Keratinocyte (primary cell): ENCODE measurements around the gene JSRP1.

ENCODE experiments used
- EZH2 ChIP-seq: IDR thresholded peaks from one replicate; pipeline ENCODE4 v1.6.1; 2012; ENCODE audit warnings: inconsistent platforms, mild to moderate bottlenecking, low read length, moderate library complexity
- TF ChIP-seq, protein P1 (sequence below), 3 experiments: IDR thresholded peaks in 1 of 3; conservative IDR thresholded peaks in 1 of 3; optimal IDR thresholded peaks in 1 of 3; 2 replicates in 2 of 3; 3 replicates in 1 of 3; pipeline versions ENCODE3 to v1.5.1; 2011; ENCODE audit warnings: low read length in 3 of 3, mild to moderate bottlenecking in 3 of 3, moderate library complexity in 2 of 3, control low read depth in 1 of 3, inconsistent platforms in 1 of 3; ENCODE audit not compliant: insufficient read depth in 2 of 3; ENCODE audit errors: extremely low read depth in 1 of 3

DNA sequence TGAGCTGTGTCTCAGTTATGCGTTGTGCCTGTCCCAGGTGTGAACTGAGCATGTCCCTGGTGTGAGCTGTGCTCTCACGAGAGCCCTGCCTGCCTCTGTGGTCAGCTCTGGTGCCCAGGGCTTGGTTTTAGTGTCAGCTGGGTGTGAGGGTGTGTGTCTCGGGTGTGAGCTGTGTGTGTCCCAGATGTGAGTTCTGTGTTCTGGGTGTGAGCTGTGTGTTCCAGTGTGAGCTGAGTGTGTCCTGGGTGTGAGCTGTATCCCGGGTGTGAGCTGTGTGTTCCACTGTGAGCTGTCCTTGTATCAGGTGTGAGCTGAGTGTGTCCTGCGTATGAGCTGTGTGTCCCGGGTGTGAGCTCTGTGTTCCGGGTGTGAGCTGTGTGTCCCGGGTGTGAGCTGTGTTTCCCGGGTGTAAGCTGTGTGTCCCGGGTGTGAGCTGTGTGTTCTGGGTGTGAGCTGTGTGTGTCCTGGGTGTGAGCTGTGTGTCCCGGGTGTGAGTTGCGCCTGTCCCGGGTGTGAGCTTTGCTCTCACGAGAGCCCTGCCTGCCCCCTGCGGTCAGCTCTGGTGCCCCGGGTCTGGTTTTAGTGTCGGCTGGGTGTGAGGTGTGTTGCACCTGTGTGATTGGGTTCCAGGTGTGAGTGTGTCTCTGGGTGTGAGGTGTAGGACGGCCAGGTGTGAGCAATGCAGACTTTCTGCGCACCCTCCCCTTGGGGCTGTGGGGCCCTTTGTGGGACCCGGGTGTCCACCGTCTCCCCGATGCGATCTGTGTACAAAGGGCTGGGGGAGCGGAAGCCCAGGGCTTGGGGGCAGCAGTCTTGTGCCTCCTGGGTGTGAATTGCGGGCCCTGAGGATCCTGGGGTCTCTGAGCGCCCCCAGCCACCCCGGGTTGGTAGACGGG, 32.8 kb upstream of the JSRP1 start:
- TF ChIP-seq, protein P1, sequence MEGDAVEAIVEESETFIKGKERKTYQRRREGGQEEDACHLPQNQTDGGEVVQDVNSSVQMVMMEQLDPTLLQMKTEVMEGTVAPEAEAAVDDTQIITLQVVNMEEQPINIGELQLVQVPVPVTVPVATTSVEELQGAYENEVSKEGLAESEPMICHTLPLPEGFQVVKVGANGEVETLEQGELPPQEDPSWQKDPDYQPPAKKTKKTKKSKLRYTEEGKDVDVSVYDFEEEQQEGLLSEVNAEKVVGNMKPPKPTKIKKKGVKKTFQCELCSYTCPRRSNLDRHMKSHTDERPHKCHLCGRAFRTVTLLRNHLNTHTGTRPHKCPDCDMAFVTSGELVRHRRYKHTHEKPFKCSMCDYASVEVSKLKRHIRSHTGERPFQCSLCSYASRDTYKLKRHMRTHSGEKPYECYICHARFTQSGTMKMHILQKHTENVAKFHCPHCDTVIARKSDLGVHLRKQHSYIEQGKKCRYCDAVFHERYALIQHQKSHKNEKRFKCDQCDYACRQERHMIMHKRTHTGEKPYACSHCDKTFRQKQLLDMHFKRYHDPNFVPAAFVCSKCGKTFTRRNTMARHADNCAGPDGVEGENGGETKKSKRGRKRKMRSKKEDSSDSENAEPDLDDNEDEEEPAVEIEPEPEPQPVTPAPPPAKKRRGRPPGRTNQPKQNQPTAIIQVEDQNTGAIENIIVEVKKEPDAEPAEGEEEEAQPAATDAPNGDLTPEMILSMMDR (optimal IDR thresholded peaks at IDR 0.05 in 1 of 3, IDR thresholded peaks at IDR 0.05 in 1 of 3, conservative IDR thresholded peaks at IDR 0.05 in 1 of 3; ENCODE audit: extremely low read depth in 1 of 3, insufficient read depth in 2 of 3, low read length in 3 of 3): no peak
- TF ChIP-seq EZH2: peak; percentile 68
